Transverse colon (tissue), 4 donors: ENCODE results near the gene GMPPA. TPM values are rescaled to one million over a fixed set of nuclear protein-coding genes. Genes with fewer than 3 reads are reported as not detected.

ENCODE experiments used
- DNase-seq: peaks from one replicate; pipeline ENCODE4 v3.0.0-alpha.2; 2019
- H3K27ac ChIP-seq, 4 donors: fragments of 200-600 bp; sonication (generic); 2 replicates each; pipeline ENCODE4 v1.5.1; 2016 to 2018; ENCODE audit warnings: inconsistent platforms in 4 of 4
- H3K27me3 ChIP-seq: fragments of 200-600 bp; sonication (generic); 2 replicates; pipeline ENCODE4 v1.5.1; 2017; ENCODE audit warnings: inconsistent platforms
- H3K36me3 ChIP-seq, 4 donors: fragments of 200-600 bp; sonication (generic); 2 replicates each; pipeline ENCODE4 v1.5.1; 2017 to 2019; ENCODE audit warnings: inconsistent platforms in 4 of 4
- H3K4me1 ChIP-seq, 4 donors: fragments of 200-600 bp; sonication (generic); 2 replicates each; pipeline ENCODE4 v1.5.1; 2017 to 2020; ENCODE audit warnings: inconsistent platforms in 4 of 4
- H3K4me3 ChIP-seq, 4 donors: fragments of 200-600 bp; sonication (generic); 1 replicate in 1 of 4; 2 replicates in 3 of 4; pipeline versions ENCODE4 v1.5.1 to v1.6.1; 2017 to 2019; ENCODE audit warnings: inconsistent platforms in 4 of 4
- H3K9me3 ChIP-seq, 2 donors: fragments of 200-600 bp; sonication (generic); 2 replicates each; pipeline ENCODE4 v1.5.1; 2017 to 2019; ENCODE audit warnings: inconsistent platforms in 2 of 2
- CTCF ChIP-seq, 5 experiments: fragments of 200-600 bp in 3 of 5; fragments of 450-650 bp in 2 of 5; sonication (generic) in 3 of 5; IDR thresholded peaks; 1 replicate in 2 of 5; 2 replicates in 3 of 5; pipeline ENCODE4 v1.5.1; 2016 to 2017; ENCODE audit warnings: antibody characterized with exemption in 5 of 5, inconsistent platforms in 3 of 5, mild to moderate bottlenecking in 2 of 5, moderate library complexity in 1 of 5
- EP300 ChIP-seq: sonication (generic); formaldehyde crosslinking; IDR thresholded peaks from one replicate; pipeline ENCODE4 v1.6.1; 2017; ENCODE audit warnings: antibody characterized with exemption, low read depth
- POLR2A ChIP-seq: fragments of 450-650 bp; IDR thresholded peaks from one replicate; pipeline ENCODE4 v1.6.1; 2016; ENCODE audit warnings: antibody characterized with exemption, mild to moderate bottlenecking, moderate library complexity
- POLR2AphosphoS5 ChIP-seq, 3 donors: sonication (generic); formaldehyde crosslinking; IDR thresholded peaks; one replicate each; pipeline ENCODE4 v1.6.1; 2016; ENCODE audit warnings: antibody characterized with exemption in 3 of 3
- WGBS, 2 donors: methylation state at CpG; one replicate each; pipeline ENCODE4 v1.1.5; 2018; ENCODE audit warnings: low coverage in 1 of 2; 5-methylcytosine and 5-hydroxymethylcytosine counted together
- in situ Hi-C, 4 donors: fragments of 200-750 bp; cut with MboI; loops; one replicate each; pipeline versions ENCODE4 v1.15.0 to v1.15.1; 2017; ENCODE audit warnings: low sequenced_read_pairs in 3 of 4, low pct_ligation_motif_present in 1 of 4, low pct_unique_long_range_greater_than_20kb in 1 of 4
- intact Hi-C: fragments of 100-400 bp; cut with DNase I; formaldehyde crosslinking; loops from one replicate; pipeline ENCODE4 v1.15.1; 2023; ENCODE audit warnings: low total_unique reads
- total RNA-seq, 4 donors: library from RNA; depleted of rRNA; stranded (reverse); fragments of >200 nt; gene quantifications; one replicate each; pipeline ENCODE4 v1.1.0, GENCODE V29; 2016

The GMPPA gene
- total RNA-seq, 4 donors from 2014 or later, result 25.1 to 41.1 (median 36.4) TPM

- no peak for DNase-seq
- Histone ChIP-seq H3K27me3 (peaks cover 48% of the 10 kb centered on the region), H3K36me3 (no peaks in the 10 kb centered on the region), H3K9me3 (no peaks in the 10 kb centered on the region), H3K4me1 (peaks cover under 1 to 12% (median 6%) of the 10 kb centered on the region in 4 donors), H3K4me3 (no peak overlapping the region), H3K27ac (no peak overlapping the region)
- WGBS, 2 donors, result 85% methylated on average over 14 of the region's 14 CpGs; no CpG with 5 or more reads in 1 of the 2 donors
- intact Hi-C loops (no loop called here), in situ Hi-C loops (no loop called here)
- TF ChIP-seq EP300, result no peak
- no peak for TF ChIP-seq POLR2A
- no peak for TF ChIP-seq CTCF (IDR thresholded peaks at IDR 0.05)
- TF ChIP-seq POLR2AphosphoS5 (IDR thresholded peaks at IDR 0.05), result no peak
These were observed 7.3 kb upstream of the GMPPA start for GRCh38 chr2:219491278-219491963.

- no peak for DNase-seq
- Histone ChIP-seq H3K36me3 (no peaks in the 10 kb centered on the region), H3K4me1 (peaks cover 12 to 24% (median 14%) of the 10 kb centered on the region in 4 donors), H3K27ac (no peak overlapping the region), H3K9me3 (no peaks in the 10 kb centered on the region), H3K4me3 (no peak overlapping the region), H3K27me3 (peaks cover 50% of the 10 kb centered on the region)
- in situ Hi-C loops, result no loop called here
- 82% methylated on average over 10 of the region's 20 CpGs; no CpG with 5 or more reads in 1 of the 2 donors for WGBS, 2 donors
- TF ChIP-seq EP300 (no peak), POLR2AphosphoS5 (IDR thresholded peaks at IDR 0.05) (no peak), CTCF (IDR thresholded peaks at IDR 0.05) (no peak), POLR2A (no peak)
- intact Hi-C loops, result no loop called here
These were observed 6.1 kb upstream of the GMPPA start for GRCh38 chr2:219492575-219492974.

- intact Hi-C loops, result no loop called here
- no peaks in the 10 kb centered on the region for H3K36me3 ChIP-seq
- WGBS, 2 donors, result 91% methylated on average over 5 of the region's 5 CpGs
These were observed 5.6 kb upstream of the GMPPA start for GRCh38 chr2:219493086-219493485.

More at GRCh38 chr2:219493086-219493485, 5.6 kb upstream of the GMPPA start:
- H3K4me1 ChIP-seq, result peaks cover 12 to 25% (median 16%) of the 10 kb centered on the region in 4 donors
- DNase-seq, result no peak
- peaks cover 46% of the 10 kb centered on the region for H3K27me3 ChIP-seq
- H3K4me3 ChIP-seq, result no peak overlapping the region
- TF ChIP-seq CTCF (IDR thresholded peaks at IDR 0.05) (no peak), EP300 (no peak), POLR2AphosphoS5 (IDR thresholded peaks at IDR 0.05) (no peak), POLR2A (no peak)
- no peak overlapping the region for H3K27ac ChIP-seq
- in situ Hi-C loops, result no loop called here
- no peaks in the 10 kb centered on the region for H3K9me3 ChIP-seq
